Fibroblast of lung (primary cell): ENCODE data around the gene ASXL2. TPM values are rescaled to one million over a fixed set of nuclear protein-coding genes. Genes with fewer than 3 reads are reported as not detected.
A peak's percentile ranks its signal among the peaks of the same experiment; 100 is the strongest.

ENCODE experiments used
- DNase-seq, 2 donors: peaks; one replicate each; pipeline versions ENCODE4 v3.0.0 to v3.0.0-alpha.2; 2010; ENCODE audit warnings: low read depth in 2 of 2
- H2AFZ ChIP-seq: 2 replicates; pipeline ENCODE4 v1.5.1; 2012; ENCODE audit warnings: low read length, control low read depth, inconsistent platforms
- H3K27ac ChIP-seq: 2 replicates; pipeline ENCODE4 v1.5.1; 2011; ENCODE audit warnings: low read length, control low read depth; ENCODE audit not compliant: insufficient read depth
- H3K27me3 ChIP-seq: 2 replicates; pipeline ENCODE4 v1.5.1; 2011; ENCODE audit warnings: mild to moderate bottlenecking, low read length; ENCODE audit not compliant: control insufficient read depth, insufficient read depth
- H3K36me3 ChIP-seq: 2 replicates; pipeline ENCODE4 v1.5.1; 2011; ENCODE audit warnings: low read length; ENCODE audit not compliant: control insufficient read depth, insufficient read depth
- H3K4me1 ChIP-seq: 2 replicates; pipeline ENCODE4 v1.5.1; 2011; ENCODE audit warnings: low read length; ENCODE audit not compliant: control insufficient read depth, insufficient read depth; ENCODE audit errors: extremely low read depth
- H3K4me2 ChIP-seq: 2 replicates; pipeline ENCODE4 v1.5.1; 2011; ENCODE audit warnings: low read length, control low read depth; ENCODE audit not compliant: insufficient read depth; ENCODE audit errors: extremely low read depth
- H3K4me3 ChIP-seq, 4 experiments: fragments of 200-600 bp in 1 of 4; sonication (generic) in 1 of 4; replicated peaks in 1 of 4; 2 replicates each; pipeline ENCODE4 v1.5.1; 2011 to 2016; ENCODE audit warnings: low read length in 4 of 4, low read depth in 3 of 4, mild to moderate bottlenecking in 3 of 4, control low read depth in 2 of 4, inconsistent platforms in 1 of 4, mixed read lengths in 1 of 4; ENCODE audit not compliant: insufficient read depth in 1 of 4; ENCODE audit errors: control extremely low read depth in 1 of 4
- H3K79me2 ChIP-seq: 2 replicates; pipeline ENCODE4 v1.5.1; 2012; ENCODE audit warnings: mild to moderate bottlenecking, low read length, inconsistent platforms; ENCODE audit not compliant: control insufficient read depth, insufficient read depth
- H3K9ac ChIP-seq: 2 replicates; pipeline ENCODE4 v1.5.1; 2011; ENCODE audit warnings: mild to moderate bottlenecking, low read length, control low read depth; ENCODE audit not compliant: insufficient read depth
- H3K9me3 ChIP-seq: 2 replicates; pipeline ENCODE4 v1.5.1; 2012; ENCODE audit warnings: low read depth, low read length; ENCODE audit not compliant: control insufficient read depth, insufficient read depth
- H4K20me1 ChIP-seq: 2 replicates; pipeline ENCODE4 v1.5.1; 2011; ENCODE audit warnings: low read length; ENCODE audit not compliant: control insufficient read depth, insufficient read depth; ENCODE audit errors: extremely low read depth
- EZH2 ChIP-seq: IDR thresholded peaks from 2 replicates; pipeline ENCODE4 v1.5.1; 2012; ENCODE audit warnings: low read length, control low read depth, mild to moderate bottlenecking; ENCODE audit errors: missing control alignments
- polyA plus RNA-seq, 2 donors: library from polyadenylated mRNA; depleted of rRNA in 1 of 2; stranded (reverse) in 1 of 2; unstranded in 1 of 2; fragments of >200 nt; gene quantifications; 2 replicates each; pipeline ENCODE4 v1.2.1, GENCODE V29; 2011 to 2012; ENCODE audit warnings: missing spikeins in 1 of 2
- total RNA-seq: library from RNA; depleted of rRNA; stranded (reverse); fragments of >200 nt; gene quantifications from 2 replicates; pipeline ENCODE4 v1.2.1, GENCODE V29; 2014
- TF ChIP-seq, protein P1 (sequence below), 2 donors: IDR thresholded peaks in 1 of 2; conservative IDR thresholded peaks in 1 of 2; 1 replicate in 1 of 2; 2 replicates in 1 of 2; pipeline ENCODE4 v1.5.1; 2011 to 2012; ENCODE audit warnings: low read length in 2 of 2, control low read depth in 1 of 2, inconsistent platforms in 1 of 2, low read depth in 1 of 2, mild to moderate bottlenecking in 1 of 2

ASXL2 gene
- total and polyA plus RNA-seq, 2 donors (not counting 1 experiment from before 2014, with no cell fraction given): 5.9 to 16.6 TPM

DNA sequence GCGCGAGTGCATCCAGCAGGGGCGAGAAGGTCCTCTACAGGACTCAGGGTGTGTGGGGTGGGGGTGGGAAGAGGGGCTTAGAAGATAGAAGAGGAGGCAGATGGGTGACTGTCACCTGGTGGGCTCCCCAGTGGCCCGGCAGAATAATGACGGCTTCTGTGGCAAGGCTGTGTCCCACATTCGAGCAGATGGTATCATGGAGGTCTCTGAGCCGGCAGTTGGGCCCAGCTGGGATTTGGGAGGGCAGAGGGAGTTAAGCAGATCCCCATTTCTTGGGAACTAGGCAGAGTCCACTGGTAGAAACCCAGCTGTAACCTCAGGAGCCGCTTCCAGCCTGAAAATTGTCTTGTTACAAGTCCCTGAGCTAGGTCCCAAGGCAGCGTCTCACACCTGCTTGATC lies 176.5 kb downstream of the ASXL2 start:
- DNase-seq: no peak
- no peaks in the 10 kb centered on the region for H3K9me3 ChIP-seq
- H3K36me3 ChIP-seq: no peaks in the 10 kb centered on the region
- H3K4me1 ChIP-seq: no peaks in the 10 kb centered on the region
- H3K4me3 ChIP-seq: no peak overlapping the region
- no peak overlapping the region for H3K27ac ChIP-seq
- H3K4me2 ChIP-seq: no peak overlapping the region
- TF ChIP-seq, protein P1, sequence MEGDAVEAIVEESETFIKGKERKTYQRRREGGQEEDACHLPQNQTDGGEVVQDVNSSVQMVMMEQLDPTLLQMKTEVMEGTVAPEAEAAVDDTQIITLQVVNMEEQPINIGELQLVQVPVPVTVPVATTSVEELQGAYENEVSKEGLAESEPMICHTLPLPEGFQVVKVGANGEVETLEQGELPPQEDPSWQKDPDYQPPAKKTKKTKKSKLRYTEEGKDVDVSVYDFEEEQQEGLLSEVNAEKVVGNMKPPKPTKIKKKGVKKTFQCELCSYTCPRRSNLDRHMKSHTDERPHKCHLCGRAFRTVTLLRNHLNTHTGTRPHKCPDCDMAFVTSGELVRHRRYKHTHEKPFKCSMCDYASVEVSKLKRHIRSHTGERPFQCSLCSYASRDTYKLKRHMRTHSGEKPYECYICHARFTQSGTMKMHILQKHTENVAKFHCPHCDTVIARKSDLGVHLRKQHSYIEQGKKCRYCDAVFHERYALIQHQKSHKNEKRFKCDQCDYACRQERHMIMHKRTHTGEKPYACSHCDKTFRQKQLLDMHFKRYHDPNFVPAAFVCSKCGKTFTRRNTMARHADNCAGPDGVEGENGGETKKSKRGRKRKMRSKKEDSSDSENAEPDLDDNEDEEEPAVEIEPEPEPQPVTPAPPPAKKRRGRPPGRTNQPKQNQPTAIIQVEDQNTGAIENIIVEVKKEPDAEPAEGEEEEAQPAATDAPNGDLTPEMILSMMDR (conservative IDR thresholded peaks at IDR 0.05 in 1 of 2, IDR thresholded peaks at IDR 0.05 in 1 of 2; ENCODE audit: low read depth in 1 of 2, low read length in 2 of 2): no peak
- TF ChIP-seq EZH2: no peak
- H3K27me3 ChIP-seq: peaks cover 12% of the 10 kb centered on the region
- no peaks in the 10 kb centered on the region for H3K79me2 ChIP-seq
- H3K9ac ChIP-seq: no peak overlapping the region
- no peaks in the 10 kb centered on the region for H4K20me1 ChIP-seq
- H2AFZ ChIP-seq: no peak overlapping the region

DNA sequence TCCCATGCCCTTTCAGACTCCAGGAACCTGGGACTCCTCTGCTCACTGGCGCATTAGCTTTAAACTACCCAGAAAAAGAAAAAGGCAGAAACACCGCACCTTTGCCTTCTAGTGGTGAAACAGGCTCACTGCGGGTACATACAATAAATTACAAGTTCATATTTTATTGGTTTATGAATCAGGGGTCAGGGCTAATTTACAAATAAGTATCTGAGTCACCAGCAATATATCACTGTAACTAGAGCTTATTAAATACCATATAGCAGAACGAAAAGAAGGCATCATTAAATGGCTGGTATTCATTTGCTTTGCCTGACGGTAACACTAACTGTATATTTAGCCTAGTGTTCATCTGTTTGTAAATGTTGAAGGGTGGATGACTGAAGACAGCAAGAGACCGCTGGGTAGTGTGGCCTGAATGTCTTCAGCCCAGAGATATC lies 178.0 kb downstream of the ASXL2 start:
- Histone ChIP-seq H4K20me1 (no peaks in the 10 kb centered on the region), H3K9me3 (no peaks in the 10 kb centered on the region), H3K9ac (no peak overlapping the region), H3K79me2 (no peaks in the 10 kb centered on the region), H3K27me3 (peaks cover 12% of the 10 kb centered on the region), H3K36me3 (no peaks in the 10 kb centered on the region), H3K4me2 (no peak overlapping the region), H3K4me3 (no peak overlapping the region), H2AFZ (no peak overlapping the region), H3K4me1 (no peaks in the 10 kb centered on the region), H3K27ac (no peak overlapping the region)
- TF ChIP-seq EZH2: no peak
- TF ChIP-seq, protein P1 (conservative IDR thresholded peaks at IDR 0.05 in 1 of 2, IDR thresholded peaks at IDR 0.05 in 1 of 2; ENCODE audit: low read depth in 1 of 2, low read length in 2 of 2): peak; percentile 72 to 86
- DNase-seq: peak; percentile 33 to 78

DNA sequence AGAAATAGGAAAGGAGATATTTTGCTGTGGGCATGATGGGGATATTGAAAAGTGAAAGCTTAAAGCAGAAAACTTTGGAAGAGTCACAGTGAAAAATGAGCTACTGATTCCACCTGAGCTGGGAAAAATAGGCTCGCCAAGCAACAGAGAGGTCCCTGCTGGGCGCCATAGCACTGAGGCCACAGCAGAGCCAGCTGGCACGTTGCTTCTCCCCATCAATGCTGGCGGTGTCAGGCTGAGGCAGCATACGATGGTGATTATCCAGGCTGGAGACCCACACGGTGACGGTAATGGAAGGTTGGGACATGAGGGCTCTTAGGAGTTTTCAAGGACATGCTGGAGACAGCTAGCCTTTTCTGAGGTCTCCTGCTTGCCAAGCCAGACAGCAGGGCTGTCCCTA lies 179.1 kb downstream of the ASXL2 start:
- peaks cover 12% of the 10 kb centered on the region for H3K27me3 ChIP-seq
- H4K20me1 ChIP-seq: no peaks in the 10 kb centered on the region
- DNase-seq: no peak
- H3K4me1 ChIP-seq: no peaks in the 10 kb centered on the region
- TF ChIP-seq, protein P1 (conservative IDR thresholded peaks at IDR 0.05 in 1 of 2, IDR thresholded peaks at IDR 0.05 in 1 of 2; ENCODE audit: low read depth in 1 of 2, low read length in 2 of 2): no peak
- no peak for TF ChIP-seq EZH2
- H3K36me3 ChIP-seq: no peaks in the 10 kb centered on the region
- H3K4me3 ChIP-seq: no peak overlapping the region
- no peaks in the 10 kb centered on the region for H3K79me2 ChIP-seq
- no peak overlapping the region for H3K27ac ChIP-seq
- H3K4me2 ChIP-seq: no peak overlapping the region
- no peak overlapping the region for H3K9ac ChIP-seq
- no peaks in the 10 kb centered on the region for H3K9me3 ChIP-seq
- H2AFZ ChIP-seq: no peak overlapping the region
